KMS-11 (cell line): ENCODE measurements around the gene SLK.

Experiments
- H2AFZ ChIP-seq: fragments of 200-600 bp; sonication (generic); 2 replicates; pipeline ENCODE4 v1.6.1; 2016; ENCODE audit warnings: antibody characterized with exemption, mixed run types, low read depth
- H3K27ac ChIP-seq: fragments of 200-600 bp; sonication (generic); 2 replicates; pipeline ENCODE4 v1.6.1; 2016; ENCODE audit warnings: mild to moderate bottlenecking, mixed run types
- H3K27me3 ChIP-seq: fragments of 200-600 bp; sonication (generic); 2 replicates; pipeline ENCODE4 v1.6.1; 2017; ENCODE audit warnings: mild to moderate bottlenecking, low read depth, mixed run types, moderate library complexity; ENCODE audit not compliant: insufficient read depth
- H3K36me3 ChIP-seq: fragments of 200-600 bp; sonication (generic); 2 replicates; pipeline ENCODE4 v1.6.1; 2017; ENCODE audit warnings: mild to moderate bottlenecking, mixed run types; ENCODE audit not compliant: insufficient read depth
- H3K4me1 ChIP-seq: fragments of 200-600 bp; sonication (generic); 2 replicates; pipeline ENCODE4 v1.6.1; 2016; ENCODE audit warnings: mild to moderate bottlenecking, low read depth, mixed run types; ENCODE audit not compliant: poor library complexity, severe bottlenecking
- H3K4me2 ChIP-seq: fragments of 200-600 bp; sonication (generic); 2 replicates; pipeline ENCODE4 v1.7.0; 2016; ENCODE audit warnings: mild to moderate bottlenecking, mixed run types
- H3K4me3 ChIP-seq: fragments of 200-600 bp; sonication (generic); IDR thresholded peaks from 2 replicates; pipeline ENCODE4 v1.6.1; 2017; ENCODE audit warnings: low read depth, low read length, mixed read lengths; ENCODE audit not compliant: insufficient read depth
- H3K79me2 ChIP-seq: fragments of 200-600 bp; sonication (generic); 2 replicates; pipeline ENCODE4 v1.6.1; 2016; ENCODE audit warnings: low read depth, mixed run types; ENCODE audit not compliant: insufficient read depth
- H3K9ac ChIP-seq: fragments of 200-600 bp; sonication (generic); 2 replicates; pipeline ENCODE4 v1.6.1; 2016; ENCODE audit warnings: mild to moderate bottlenecking, mixed run types
- H4K20me1 ChIP-seq: fragments of 200-600 bp; sonication (generic); 2 replicates; pipeline ENCODE4 v1.6.1; 2016; ENCODE audit warnings: mild to moderate bottlenecking, mixed run types; ENCODE audit not compliant: insufficient read depth
- CTCF ChIP-seq: fragments of 200-600 bp; sonication (generic); conservative IDR thresholded peaks from 2 replicates; pipeline ENCODE4 v1.6.1; 2017; ENCODE audit warnings: low read depth, mild to moderate bottlenecking, antibody characterized with exemption, low read length, moderate library complexity, mixed read lengths

SLK gene

GRCh38 chr10:103921248-103921647 lies 45.7 kb upstream of the SLK start:
- H3K27me3 ChIP-seq, result no peaks in the 10 kb centered on the region
- H3K36me3 ChIP-seq, result no peaks in the 10 kb centered on the region
- H3K4me2 ChIP-seq, result no peak overlapping the region
- no peak overlapping the region for H3K4me3 ChIP-seq
- no peak for TF ChIP-seq CTCF
- no peak overlapping the region for H3K9ac ChIP-seq
- no peaks in the 10 kb centered on the region for H3K79me2 ChIP-seq
- no peaks in the 10 kb centered on the region for H4K20me1 ChIP-seq
- no peak overlapping the region for H2AFZ ChIP-seq
- H3K27ac ChIP-seq, result no peak overlapping the region
- peaks cover 16% of the 10 kb centered on the region for H3K4me1 ChIP-seq

- Histone ChIP-seq H3K27me3 (no peaks in the 10 kb centered on the region), H3K36me3 (no peaks in the 10 kb centered on the region), H2AFZ (no peak overlapping the region), H4K20me1 (no peaks in the 10 kb centered on the region), H3K4me1 (peaks cover 12% of the 10 kb centered on the region), H3K9ac (no peak overlapping the region), H3K79me2 (no peaks in the 10 kb centered on the region), H3K4me2 (no peak overlapping the region), H3K27ac (no peak overlapping the region), H3K4me3 (no peak overlapping the region)
- no peak for TF ChIP-seq CTCF
Observed at GRCh38 chr10:103921750-103922195, 45.2 kb upstream of the SLK start.

- Histone ChIP-seq H3K36me3 (no peaks in the 10 kb centered on the region), H3K27me3 (no peaks in the 10 kb centered on the region), H2AFZ (no peak overlapping the region), H3K79me2 (no peaks in the 10 kb centered on the region), H3K4me2 (no peak overlapping the region), H4K20me1 (no peaks in the 10 kb centered on the region), H3K9ac (no peak overlapping the region), H3K4me3 (no peak overlapping the region), H3K4me1 (peaks cover 6% of the 10 kb centered on the region), H3K27ac (no peak overlapping the region)
- no peak for TF ChIP-seq CTCF
Observed at GRCh38 chr10:103922659-103923058, 44.3 kb upstream of the SLK start.

GRCh38 chr10:103923502-103923901 lies 43.4 kb upstream of the SLK start:
- Histone ChIP-seq H3K27me3 (no peaks in the 10 kb centered on the region), H4K20me1 (no peaks in the 10 kb centered on the region), H3K9ac (no peak overlapping the region), H2AFZ (no peak overlapping the region), H3K79me2 (no peaks in the 10 kb centered on the region), H3K4me2 (no peak overlapping the region), H3K36me3 (no peaks in the 10 kb centered on the region), H3K4me3 (no peak overlapping the region), H3K4me1 (peaks cover 6% of the 10 kb centered on the region), H3K27ac (no peak overlapping the region)
- no peak for TF ChIP-seq CTCF
